22Rv1 (cell line): ENCODE data around the gene ZNF83.

Experiments
- H3K27ac ChIP-seq: fragments of 450-650 bp; 2 replicates; pipeline ENCODE4 v1.5.1; 2017
- ZFX ChIP-seq: fragments of 450-650 bp; IDR thresholded peaks from 2 replicates; pipeline ENCODE4 v1.6.1; 2017; ENCODE audit warnings: antibody characterized with exemption, borderline replicate concordance
- TF ChIP-seq, protein P1 (sequence below): fragments of 450-650 bp; IDR thresholded peaks from 2 replicates; pipeline ENCODE4 v1.5.1; 2017; ENCODE audit warnings: mild to moderate bottlenecking

ZNF83 gene

DNA sequence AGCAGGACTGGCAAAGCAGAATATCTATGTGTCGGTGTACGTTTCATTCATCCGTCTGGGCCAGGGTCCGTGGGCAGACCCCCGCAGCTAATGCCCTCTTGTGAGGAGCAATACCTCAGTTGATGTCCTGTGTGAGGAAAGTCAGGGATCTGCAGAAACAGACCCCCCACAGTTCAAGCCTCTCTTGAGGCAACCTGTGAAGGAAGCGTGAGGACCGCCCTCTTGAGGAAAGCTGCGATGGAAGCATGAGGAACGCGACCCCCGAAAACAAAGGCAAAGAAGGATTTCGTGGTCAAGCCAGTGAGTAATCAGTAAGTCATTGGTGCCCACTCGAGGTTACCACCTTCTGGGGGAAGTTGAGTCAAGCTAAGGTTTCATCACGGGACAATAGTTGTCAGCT, 20.9 kb upstream of the ZNF83 start:
- TF ChIP-seq ZFX: no peak
- TF ChIP-seq, protein P1, sequence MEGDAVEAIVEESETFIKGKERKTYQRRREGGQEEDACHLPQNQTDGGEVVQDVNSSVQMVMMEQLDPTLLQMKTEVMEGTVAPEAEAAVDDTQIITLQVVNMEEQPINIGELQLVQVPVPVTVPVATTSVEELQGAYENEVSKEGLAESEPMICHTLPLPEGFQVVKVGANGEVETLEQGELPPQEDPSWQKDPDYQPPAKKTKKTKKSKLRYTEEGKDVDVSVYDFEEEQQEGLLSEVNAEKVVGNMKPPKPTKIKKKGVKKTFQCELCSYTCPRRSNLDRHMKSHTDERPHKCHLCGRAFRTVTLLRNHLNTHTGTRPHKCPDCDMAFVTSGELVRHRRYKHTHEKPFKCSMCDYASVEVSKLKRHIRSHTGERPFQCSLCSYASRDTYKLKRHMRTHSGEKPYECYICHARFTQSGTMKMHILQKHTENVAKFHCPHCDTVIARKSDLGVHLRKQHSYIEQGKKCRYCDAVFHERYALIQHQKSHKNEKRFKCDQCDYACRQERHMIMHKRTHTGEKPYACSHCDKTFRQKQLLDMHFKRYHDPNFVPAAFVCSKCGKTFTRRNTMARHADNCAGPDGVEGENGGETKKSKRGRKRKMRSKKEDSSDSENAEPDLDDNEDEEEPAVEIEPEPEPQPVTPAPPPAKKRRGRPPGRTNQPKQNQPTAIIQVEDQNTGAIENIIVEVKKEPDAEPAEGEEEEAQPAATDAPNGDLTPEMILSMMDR: no peak

DNA sequence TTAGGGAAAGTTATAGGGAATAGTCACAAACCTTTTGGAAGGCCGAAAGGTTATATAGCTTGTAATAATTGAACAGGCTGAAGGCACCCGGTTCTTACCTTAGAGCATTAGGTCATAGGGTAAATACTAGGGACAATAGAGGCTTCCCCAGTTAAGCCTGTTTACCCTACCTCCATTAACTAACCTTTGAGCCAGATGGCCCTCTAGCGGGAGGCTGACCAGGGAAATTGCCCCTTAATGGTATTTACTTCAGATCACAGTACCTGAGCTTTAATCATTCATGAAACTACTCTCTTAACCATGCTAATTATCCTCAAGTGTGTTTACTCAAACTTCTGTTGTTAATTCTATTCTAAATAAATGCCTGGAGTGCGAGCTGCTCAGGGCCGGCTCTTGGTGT, 20.4 kb upstream of the ZNF83 start:
- no peak for TF ChIP-seq ZFX
- TF ChIP-seq, protein P1: no peak
- no peak overlapping the region for H3K27ac ChIP-seq

More for the DNA sequence above, 20.9 kb upstream of the ZNF83 start:
- H3K27ac ChIP-seq: no peak overlapping the region

DNA sequence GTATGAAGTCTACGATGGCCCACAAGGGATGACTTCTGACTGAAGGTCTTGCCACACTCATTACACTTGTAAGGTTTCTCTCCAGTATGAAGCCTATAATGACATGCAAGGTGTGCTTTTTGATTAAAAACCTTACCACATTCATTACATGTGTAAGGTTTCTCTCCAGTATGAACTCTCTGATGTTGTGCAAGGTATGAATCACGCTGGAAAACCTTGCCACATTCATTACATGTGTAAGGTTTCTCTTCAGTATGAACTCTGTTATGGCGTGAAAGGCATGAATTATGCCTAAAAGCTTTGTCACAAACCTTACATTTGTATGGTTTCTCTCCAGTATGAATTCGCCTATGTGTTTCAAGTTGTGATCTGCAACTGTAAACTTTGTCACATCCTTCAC, 15.0 kb upstream of the ZNF83 start:
- no peak overlapping the region for H3K27ac ChIP-seq
- TF ChIP-seq, protein P1: no peak
- no peak for TF ChIP-seq ZFX

DNA sequence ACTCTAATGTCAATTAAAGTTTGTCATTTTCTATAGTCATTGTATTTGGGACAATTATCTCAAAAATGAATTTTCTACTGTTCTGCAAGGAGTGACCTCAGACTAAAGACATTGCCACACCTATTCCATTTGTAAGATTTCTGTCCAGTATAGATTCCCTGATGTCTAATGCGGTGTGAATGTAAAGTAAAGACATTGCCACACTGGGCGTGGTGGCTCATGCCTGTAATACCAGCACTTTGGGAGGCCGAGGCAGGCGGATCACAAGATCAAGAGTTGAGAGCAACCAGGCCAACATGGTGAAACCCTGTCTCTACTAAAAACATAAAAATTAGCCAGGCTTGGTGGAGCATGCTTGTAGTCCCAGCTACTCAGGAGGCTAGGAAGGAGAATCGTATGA, 13.8 kb upstream of the ZNF83 start:
- no peak for TF ChIP-seq ZFX
- TF ChIP-seq, protein P1: no peak
- H3K27ac ChIP-seq: no peak overlapping the region

DNA sequence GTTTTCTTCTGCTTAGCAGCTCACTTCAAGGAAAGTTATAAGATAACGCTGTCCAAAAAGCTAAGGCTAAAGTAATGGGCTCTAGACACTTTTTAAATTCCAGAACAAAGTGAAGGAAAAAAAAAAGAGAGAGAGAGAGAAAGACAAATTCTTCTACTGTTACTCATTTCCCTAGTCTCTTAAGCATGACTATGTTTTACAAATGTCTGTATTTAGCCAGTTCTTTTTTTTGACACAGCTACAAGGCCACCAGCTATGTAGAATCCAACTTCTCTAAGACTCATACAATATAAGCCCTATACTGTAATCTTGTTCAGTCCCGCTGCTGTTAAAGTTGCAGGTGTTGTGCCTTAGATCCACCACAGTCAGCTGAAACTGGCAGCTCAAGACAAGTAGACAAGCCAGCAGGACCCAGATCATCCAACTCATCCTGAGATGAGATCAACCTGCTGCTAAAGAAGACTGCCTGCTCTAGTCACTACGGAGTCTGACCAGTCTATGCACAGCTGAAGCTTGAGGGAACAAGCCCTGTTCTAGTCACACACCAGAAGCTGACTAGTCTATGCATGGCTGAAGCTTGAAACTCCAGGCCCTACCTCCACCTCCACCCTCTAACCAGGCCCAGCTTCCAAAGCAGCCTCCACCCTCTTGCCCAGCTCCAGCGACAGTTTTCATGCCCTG, 10.3 kb upstream of the ZNF83 start:
- H3K27ac ChIP-seq: no peak overlapping the region
- TF ChIP-seq ZFX: no peak
- TF ChIP-seq, protein P1: no peak

DNA sequence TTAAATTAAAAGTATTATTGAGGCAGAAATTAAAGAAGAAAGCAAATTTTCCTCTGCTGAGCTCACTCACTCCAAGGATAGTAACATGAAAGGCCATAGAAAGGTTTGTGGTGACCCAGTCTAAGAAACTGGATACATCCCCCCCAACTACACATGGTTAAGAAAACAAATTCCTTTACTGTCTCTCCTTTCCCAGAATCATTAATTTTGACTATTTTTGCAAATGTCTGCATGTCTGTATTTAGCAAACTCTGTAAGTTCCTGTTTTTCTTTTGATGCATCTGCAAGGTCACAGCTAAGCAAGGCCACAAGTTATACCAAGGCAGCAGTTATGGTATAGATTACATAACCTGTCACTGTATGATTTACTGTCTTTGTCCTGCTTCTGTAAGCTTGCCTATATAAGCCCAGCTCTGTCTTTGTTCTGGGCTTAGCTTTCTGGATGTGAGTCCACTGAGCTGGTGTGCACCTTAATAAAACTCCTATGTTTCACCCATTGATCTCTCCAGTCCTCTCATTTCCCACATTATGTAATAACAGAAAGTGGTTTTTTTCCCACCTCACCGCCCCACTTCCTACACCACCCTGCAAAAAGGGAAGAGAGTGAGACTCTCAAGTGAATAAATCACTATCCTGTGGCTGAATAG, 8.5 kb upstream of the ZNF83 start:
- H3K27ac ChIP-seq: no peak overlapping the region
- TF ChIP-seq ZFX: no peak
- TF ChIP-seq, protein P1: no peak

DNA sequence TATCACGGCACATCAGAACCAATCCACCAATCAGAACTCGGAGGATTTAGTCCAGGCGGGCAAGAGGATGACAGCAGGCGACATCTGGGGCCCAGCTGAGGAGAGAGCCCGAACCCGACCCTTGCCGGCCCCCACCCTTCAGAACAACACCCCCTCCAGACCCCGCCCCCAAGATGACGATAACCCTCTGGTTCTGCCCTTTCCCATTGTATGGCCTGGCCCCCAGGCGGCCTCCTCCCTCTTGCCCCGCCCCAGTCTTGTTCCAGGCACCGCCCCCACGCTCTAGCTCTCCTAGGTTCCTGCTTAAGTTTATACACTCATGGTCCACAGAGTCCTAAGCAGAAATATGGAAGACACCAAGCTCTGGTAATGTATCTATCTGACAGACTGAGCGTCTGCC, 2.8 kb upstream of the ZNF83 start:
- H3K27ac ChIP-seq: no peak overlapping the region

More for the DNA sequence above, 2.8 kb upstream of the ZNF83 start:
- TF ChIP-seq, protein P1: no peak
- no peak for TF ChIP-seq ZFX
